Colonic mucosa (tissue), 4 donors: ENCODE measurements around the gene COL23A1. TPM values are rescaled to one million over a fixed set of nuclear protein-coding genes. Genes with fewer than 3 reads are reported as not detected.

ENCODE experiments used
- DNase-seq: peaks from one replicate; pipeline ENCODE4 v3.0.0-alpha.2; 2020
- H3K27ac ChIP-seq: fragments of 200-600 bp; one replicate; pipeline ENCODE4 v1.8.0; 2021
- H3K27me3 ChIP-seq: fragments of 200-600 bp; one replicate; pipeline ENCODE4 v1.8.0; 2021
- H3K36me3 ChIP-seq: fragments of 200-600 bp; one replicate; pipeline ENCODE4 v1.8.0; 2021
- H3K4me1 ChIP-seq: fragments of 200-600 bp; one replicate; pipeline ENCODE4 v1.8.0; 2021; ENCODE audit warnings: mild to moderate bottlenecking
- H3K4me3 ChIP-seq: fragments of 200-600 bp; one replicate; pipeline ENCODE4 v1.8.0; 2021
- H3K9ac ChIP-seq, 2 donors: one replicate each; pipeline ENCODE4 v1.7.0; 2013; ENCODE audit warnings: control low read depth in 2 of 2, low read depth in 2 of 2, low read length in 2 of 2
- H3K9me3 ChIP-seq: fragments of 200-600 bp; one replicate; pipeline ENCODE4 v1.8.0; 2021
- intact Hi-C: fragments of 100-400 bp; cut with DNase I; formaldehyde crosslinking; loops from one replicate; pipeline ENCODE4 v1.14.1; 2022
- total RNA-seq, 2 donors: library from RNA; stranded (reverse); fragmentation: NEBNext Ultra II Directional in 1 of 2; extraction: Animal tissue kit (Norgen Biotek cat#: 25700) in 1 of 2; gene quantifications; one replicate each; pipeline ENCODE4 v1.2.1, GENCODE V29; 2021
- TF ChIP-seq, protein P1 (sequence below): fragments of 200-600 bp; IDR thresholded peaks from one replicate; pipeline ENCODE4 v1.8.0; 2022; ENCODE audit warnings: antibody characterized with exemption, mild to moderate bottlenecking
- donor health status: healthy.
- donor health status: DM: no; HTN: no; CAD: no.
- donor health status: DM: no; HTN: no; CAD: no.

The COL23A1 gene
- total RNA-seq, 2 donors from 2014 or later: 0.37 to 0.49 TPM

DNA sequence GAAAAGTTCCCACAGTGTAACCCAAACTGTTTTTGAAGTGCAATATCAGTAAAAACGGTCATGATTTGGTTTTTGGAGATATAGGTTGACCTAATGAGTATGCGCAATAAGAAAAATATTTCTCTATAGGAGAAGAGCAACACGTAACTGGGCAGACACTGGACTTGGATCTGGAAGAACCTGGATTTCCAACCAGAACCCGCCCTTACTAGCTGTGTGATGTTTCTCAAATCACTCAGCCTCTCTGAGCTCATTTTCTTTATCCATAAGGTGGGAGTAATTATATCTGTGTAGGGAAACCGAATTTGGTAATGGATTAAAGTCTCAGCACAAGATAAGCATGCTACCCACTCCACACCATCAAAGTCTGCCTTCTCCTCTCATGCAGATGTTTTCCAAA lies 169.1 kb downstream of the COL23A1 start:
- Histone ChIP-seq H3K36me3 (no peaks in the 10 kb centered on the region), H3K27me3 (no peaks in the 10 kb centered on the region), H3K27ac (no peak overlapping the region), H3K4me1 (no peaks in the 10 kb centered on the region), H3K4me3 (no peak overlapping the region), H3K9ac (no peak overlapping the region), H3K9me3 (no peaks in the 10 kb centered on the region)
- no peak for DNase-seq
- TF ChIP-seq, protein P1, sequence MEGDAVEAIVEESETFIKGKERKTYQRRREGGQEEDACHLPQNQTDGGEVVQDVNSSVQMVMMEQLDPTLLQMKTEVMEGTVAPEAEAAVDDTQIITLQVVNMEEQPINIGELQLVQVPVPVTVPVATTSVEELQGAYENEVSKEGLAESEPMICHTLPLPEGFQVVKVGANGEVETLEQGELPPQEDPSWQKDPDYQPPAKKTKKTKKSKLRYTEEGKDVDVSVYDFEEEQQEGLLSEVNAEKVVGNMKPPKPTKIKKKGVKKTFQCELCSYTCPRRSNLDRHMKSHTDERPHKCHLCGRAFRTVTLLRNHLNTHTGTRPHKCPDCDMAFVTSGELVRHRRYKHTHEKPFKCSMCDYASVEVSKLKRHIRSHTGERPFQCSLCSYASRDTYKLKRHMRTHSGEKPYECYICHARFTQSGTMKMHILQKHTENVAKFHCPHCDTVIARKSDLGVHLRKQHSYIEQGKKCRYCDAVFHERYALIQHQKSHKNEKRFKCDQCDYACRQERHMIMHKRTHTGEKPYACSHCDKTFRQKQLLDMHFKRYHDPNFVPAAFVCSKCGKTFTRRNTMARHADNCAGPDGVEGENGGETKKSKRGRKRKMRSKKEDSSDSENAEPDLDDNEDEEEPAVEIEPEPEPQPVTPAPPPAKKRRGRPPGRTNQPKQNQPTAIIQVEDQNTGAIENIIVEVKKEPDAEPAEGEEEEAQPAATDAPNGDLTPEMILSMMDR: no peak
- intact Hi-C loops: no loop called here

DNA sequence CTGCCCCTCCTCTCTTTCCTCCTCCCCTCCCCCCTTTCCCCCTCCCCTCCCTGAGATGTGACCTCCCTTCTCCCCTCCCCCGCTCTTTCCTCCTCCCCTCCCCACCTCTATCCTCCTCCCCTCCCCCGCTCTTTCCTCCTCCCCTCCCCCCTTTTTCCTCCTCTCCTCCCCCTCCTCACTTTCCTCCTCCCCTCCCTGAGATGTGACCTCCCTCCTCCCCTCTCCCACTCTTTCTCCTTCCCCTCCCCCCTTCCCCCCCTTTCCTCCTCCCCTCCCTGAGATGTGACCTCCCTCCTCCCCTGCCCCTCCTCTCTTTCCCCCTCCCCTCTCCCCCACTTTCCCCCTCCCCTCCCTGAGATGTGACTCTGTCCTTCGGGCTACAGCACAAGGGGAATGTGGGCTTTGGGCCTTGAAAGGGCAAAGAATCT lies 169.8 kb downstream of the COL23A1 start:
- H3K27me3 ChIP-seq: no peaks in the 10 kb centered on the region
- no peaks in the 10 kb centered on the region for H3K36me3 ChIP-seq
- TF ChIP-seq, protein P1: no peak
- no peak overlapping the region for H3K4me3 ChIP-seq
- no peaks in the 10 kb centered on the region for H3K9me3 ChIP-seq
- DNase-seq: no peak
- H3K4me1 ChIP-seq: no peaks in the 10 kb centered on the region
- H3K27ac ChIP-seq: no peak overlapping the region
- no peak overlapping the region for H3K9ac ChIP-seq
- intact Hi-C loops: no loop called here

DNA sequence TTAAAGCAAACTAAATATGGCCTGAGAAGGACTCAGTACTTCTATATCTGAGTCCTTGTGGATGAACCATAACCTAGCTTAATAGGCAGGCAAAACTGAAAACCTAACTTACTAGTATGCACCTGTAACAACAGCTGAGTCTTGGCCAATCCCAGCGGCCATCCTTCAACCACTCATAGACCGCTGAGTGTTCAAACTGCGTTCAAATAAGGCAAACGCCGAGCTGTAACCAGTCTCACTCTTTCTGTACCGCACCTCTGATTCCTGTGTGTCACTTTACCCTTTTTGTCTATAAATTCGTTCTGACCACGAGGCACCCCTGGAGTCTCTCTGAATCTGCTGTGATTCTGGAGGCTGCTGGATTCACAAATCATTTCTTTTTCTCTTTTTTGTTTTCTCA lies 170.5 kb downstream of the COL23A1 start:
- TF ChIP-seq, protein P1: no peak
- intact Hi-C loops: no loop called here
- H3K27me3 ChIP-seq: no peaks in the 10 kb centered on the region
- H3K9ac ChIP-seq: no peak overlapping the region
- H3K9me3 ChIP-seq: no peaks in the 10 kb centered on the region
- no peak overlapping the region for H3K4me3 ChIP-seq
- H3K27ac ChIP-seq: no peak overlapping the region
- no peaks in the 10 kb centered on the region for H3K36me3 ChIP-seq
- no peak for DNase-seq
- no peaks in the 10 kb centered on the region for H3K4me1 ChIP-seq

DNA sequence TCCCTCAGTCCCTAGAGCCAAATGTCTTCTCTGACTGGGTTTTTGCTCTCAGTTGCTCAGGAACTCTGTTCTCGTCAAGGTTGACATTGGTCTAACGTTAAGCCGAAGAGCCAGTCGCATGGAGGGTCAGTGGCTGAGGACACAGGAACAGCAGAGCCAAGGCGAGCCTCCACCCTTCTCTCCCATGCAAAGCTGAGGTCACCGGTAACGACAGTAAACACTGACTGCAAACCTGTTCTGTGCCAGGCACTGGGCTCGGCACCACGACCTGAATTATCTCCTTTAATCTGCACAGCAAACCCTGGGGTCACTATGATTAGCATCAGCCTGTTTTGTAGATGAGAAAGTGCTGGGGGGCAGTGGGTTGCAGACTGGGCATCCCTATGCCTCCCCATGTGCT lies 171.0 kb downstream of the COL23A1 start:
- no peaks in the 10 kb centered on the region for H3K4me1 ChIP-seq
- intact Hi-C loops: no loop called here
- TF ChIP-seq, protein P1: no peak
- no peaks in the 10 kb centered on the region for H3K27me3 ChIP-seq
- H3K9ac ChIP-seq: no peak overlapping the region
- no peaks in the 10 kb centered on the region for H3K9me3 ChIP-seq
- no peak overlapping the region for H3K4me3 ChIP-seq
- no peak for DNase-seq
- H3K36me3 ChIP-seq: no peaks in the 10 kb centered on the region
- H3K27ac ChIP-seq: no peak overlapping the region

DNA sequence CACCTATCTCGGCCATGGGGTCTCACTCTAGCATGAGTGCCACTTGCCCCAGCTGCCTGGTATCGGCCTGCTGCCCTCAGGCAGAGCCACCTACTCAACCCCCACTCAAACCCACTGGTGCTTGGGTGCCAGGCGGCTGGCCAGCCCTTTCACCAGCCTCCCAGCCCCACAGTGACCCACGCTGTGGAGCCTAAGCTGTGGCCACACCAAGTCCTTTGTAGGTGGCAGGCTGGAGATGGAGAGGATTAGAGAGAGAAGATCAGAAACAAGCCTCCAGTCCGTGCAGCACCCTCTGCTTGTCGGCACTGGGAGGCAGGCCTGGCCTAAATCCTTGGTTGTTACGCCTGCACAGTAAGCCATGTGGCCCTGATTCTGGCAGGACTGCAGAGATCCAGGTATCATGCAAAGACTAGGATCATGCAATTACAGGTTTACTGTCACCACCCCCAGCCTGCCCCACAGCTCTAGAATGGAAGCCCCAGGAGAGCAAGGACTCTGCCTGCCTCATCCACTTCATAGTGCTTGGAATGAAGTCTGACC lies 171.7 kb downstream of the COL23A1 start:
- DNase-seq: no peak
- Histone ChIP-seq H3K36me3 (no peaks in the 10 kb centered on the region), H3K4me1 (no peaks in the 10 kb centered on the region)

More for the DNA sequence above, 171.7 kb downstream of the COL23A1 start:
- no peak overlapping the region for H3K27ac ChIP-seq
- no peak overlapping the region for H3K4me3 ChIP-seq
- H3K27me3 ChIP-seq: no peaks in the 10 kb centered on the region
- TF ChIP-seq, protein P1: no peak
- no peaks in the 10 kb centered on the region for H3K9me3 ChIP-seq
- no peak overlapping the region for H3K9ac ChIP-seq
- intact Hi-C loops: no loop called here
